ENCODE data around the gene PON2. TPM values are rescaled to one million over a fixed set of nuclear protein-coding genes. Genes with fewer than 3 reads are reported as not detected.

The PON2 gene
- total and polyA plus RNA-seq, 2 of the 13 experiments (the other 11 are each of a cell fraction or from before 2014, with no cell fraction given) = 202 to 217 TPM

GRCh38 chr7:95478272-95479037 is 43.6 kb upstream of the PON2 start (continued):
- TF ChIP-seq EEA1 (CRISPR knock-in tag; IDR thresholded peaks at IDR 0.05; ENCODE audit: borderline replicate concordance) (no peak), RCOR2 (CRISPR knock-in tag; IDR thresholded peaks at IDR 0.05) (no peak), CENPX (CRISPR knock-in tag; IDR thresholded peaks at IDR 0.05) (no peak), MEF2D (CRISPR knock-in tag; IDR thresholded peaks at IDR 0.05) (no peak), ZNF614 (CRISPR knock-in tag; IDR thresholded peaks at IDR 0.05; ENCODE audit: borderline replicate concordance) (0 out of 2 replicates have a peak, but pooled peaks have one; percentile 32), ZBTB49 (CRISPR knock-in tag; IDR thresholded peaks at IDR 0.05; ENCODE audit: borderline replicate concordance) (no peak), SMC3 (IDR thresholded peaks at IDR 0.05; ENCODE audit: low read length) (peak; percentile 45; the same call in 1 of the 2 replicates), ZNF343 (CRISPR knock-in tag; IDR thresholded peaks at IDR 0.05) (no peak), ETV6 (CRISPR knock-in tag; conservative IDR thresholded peaks at IDR 0.05) (no peak), MTA1 (CRISPR knock-in tag; IDR thresholded peaks at IDR 0.05; ENCODE audit: borderline replicate concordance) (no peak), SNRNP70 (IDR thresholded peaks at IDR 0.05; ENCODE audit: low read depth, low read length) (no peak), REPIN1 (CRISPR knock-in tag; IDR thresholded peaks at IDR 0.05; ENCODE audit: borderline replicate concordance, low read depth) (peak; percentile 68), JUNB (CRISPR knock-in tag; IDR thresholded peaks at IDR 0.05; ENCODE audit: borderline replicate concordance) (no peak), ATF2 (CRISPR knock-in tag; IDR thresholded peaks at IDR 0.05) (no peak), ZSCAN30 (CRISPR knock-in tag; IDR thresholded peaks at IDR 0.05) (no peak), ZNF589 (CRISPR knock-in tag; conservative IDR thresholded peaks at IDR 0.05) (no peak), CTCF (CRISPR knock-in tag; IDR thresholded peaks at IDR 0.05) (peak; percentile 85), KDM2A (CRISPR knock-in tag; IDR thresholded peaks at IDR 0.05; ENCODE audit: borderline replicate concordance, low read depth) (no peak), KLF9 (CRISPR knock-in tag; IDR thresholded peaks at IDR 0.05; ENCODE audit: low read depth) (no peak), TCF7L2 (IDR thresholded peaks at IDR 0.05; ENCODE audit: low read depth, low read length) (no peak), PLRG1 (conservative IDR thresholded peaks at IDR 0.05) (no peak), ZBTB21 (CRISPR knock-in tag; IDR thresholded peaks at IDR 0.05) (no peak), NFYC (CRISPR knock-in tag; IDR thresholded peaks at IDR 0.05) (no peak), ZNF121 (CRISPR knock-in tag; IDR thresholded peaks at IDR 0.05) (peak; percentile 74), KDM1A (CRISPR knock-in tag; IDR thresholded peaks at IDR 0.05) (no peak), ZNF12 (CRISPR knock-in tag; IDR thresholded peaks at IDR 0.05) (no peak), ZNF432 (CRISPR knock-in tag; IDR thresholded peaks at IDR 0.05; ENCODE audit: borderline replicate concordance) (no peak)

Data from HepG2 (cell line).